GM11168 (cell line): ENCODE data around the gene ZFP36.

Experiments
- in situ Hi-C: fragments of 300-500 bp; cut with MboI; formaldehyde crosslinking; loops from one replicate; pipeline ENCODE4 v1.12.0; 2022; ENCODE audit warnings: low sequenced_read_pairs; ENCODE audit not compliant: unreplicated experiment

The ZFP36 gene

GRCh38 chr19:39382991-39383828 is 23.4 kb upstream of the ZFP36 start:
- in situ Hi-C loops, result no loop called here

DNA sequence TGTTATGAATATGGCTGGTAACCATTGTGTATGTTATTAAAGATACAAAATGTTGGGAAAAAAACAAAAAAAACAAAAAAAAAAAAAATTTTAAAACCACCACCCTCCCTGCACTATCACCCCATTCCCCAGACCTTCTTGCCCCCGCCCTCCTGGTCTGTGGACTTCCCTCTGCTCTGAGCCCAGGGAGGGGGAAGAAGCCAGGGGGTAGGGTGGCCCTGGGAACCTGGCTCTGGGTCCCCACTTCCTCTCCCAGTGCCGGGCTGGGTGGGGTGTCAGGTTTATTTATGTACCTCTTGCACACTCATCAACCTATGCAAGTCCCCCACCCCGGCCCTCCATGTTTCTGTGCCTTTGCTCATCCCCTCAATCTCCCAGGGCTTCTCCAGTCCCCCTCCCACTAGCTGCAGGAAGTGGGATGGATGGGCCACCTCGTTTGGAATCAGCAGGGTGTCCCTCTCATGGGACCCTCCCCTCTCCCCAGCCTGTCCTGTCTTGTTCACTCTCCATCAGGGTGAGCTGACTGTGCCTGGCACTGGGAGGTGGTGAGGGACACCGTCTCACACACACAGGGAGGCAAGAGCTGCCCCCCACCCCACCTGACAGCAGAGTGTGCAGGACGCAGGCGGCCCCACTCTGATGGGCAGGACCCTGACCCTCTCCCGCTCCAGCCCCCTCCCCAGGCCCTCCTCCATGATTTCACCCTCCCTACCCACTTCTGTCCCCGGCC is 21.6 kb upstream of the ZFP36 start:
- in situ Hi-C loops, result no loop called here

DNA sequence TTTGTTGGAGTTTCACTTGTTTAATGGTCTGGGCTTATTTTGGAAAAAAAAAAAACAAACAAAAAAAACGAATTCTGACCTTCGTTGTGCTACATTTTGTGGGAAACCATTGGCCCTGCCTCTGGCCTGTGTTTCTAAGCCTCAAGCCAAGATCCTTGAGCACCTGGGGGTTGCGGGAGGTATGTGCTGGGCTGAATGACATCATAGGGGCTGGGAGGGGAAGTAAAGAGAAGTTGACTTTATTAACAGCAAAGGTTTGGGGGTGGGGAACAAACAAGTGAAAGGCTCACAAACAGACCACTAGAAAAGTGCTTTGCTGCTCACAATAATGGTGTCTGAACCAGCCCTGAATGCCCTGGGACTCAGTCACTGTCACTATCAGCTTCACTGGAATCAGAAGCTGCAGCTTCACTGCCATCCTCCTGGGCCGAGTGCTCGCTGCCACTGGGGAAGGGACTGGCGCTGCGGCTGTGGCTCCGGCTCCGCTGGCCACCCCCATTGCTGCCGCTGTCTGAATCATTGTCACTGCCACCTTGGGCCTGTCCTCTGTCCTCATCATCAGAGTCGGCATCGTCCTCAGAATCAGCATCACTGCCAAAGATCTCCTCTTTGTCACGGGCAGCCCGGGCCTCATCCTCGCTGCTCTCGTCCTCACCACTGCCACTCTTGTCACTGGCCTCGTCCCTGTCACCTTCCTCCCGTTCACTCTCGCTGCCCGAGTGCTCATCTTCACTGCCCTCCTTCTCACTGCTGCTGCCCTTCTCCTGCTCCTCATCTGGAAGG is 20.8 kb upstream of the ZFP36 start:
- in situ Hi-C loops, result no loop called here

DNA sequence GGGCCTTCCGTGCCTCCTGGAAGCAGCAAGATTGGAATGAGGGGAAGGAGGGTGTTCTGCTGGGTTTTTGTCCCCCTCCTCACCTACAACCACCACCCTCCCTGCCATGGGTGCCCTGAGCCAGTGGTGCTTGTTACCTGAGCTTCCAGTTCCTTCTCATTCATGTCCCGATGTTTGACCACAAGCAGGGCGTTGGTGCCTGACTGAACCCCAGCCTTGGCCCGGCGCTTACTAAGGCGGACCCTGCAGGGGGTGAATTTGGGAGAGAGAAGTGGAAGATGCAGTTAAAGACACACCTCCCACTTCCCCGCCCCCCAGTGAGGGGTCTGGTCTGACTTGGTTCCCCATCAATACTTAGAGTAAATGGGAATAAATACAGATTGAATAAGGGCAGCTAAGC is 20.1 kb upstream of the ZFP36 start:
- in situ Hi-C loops, result no loop called here

DNA sequence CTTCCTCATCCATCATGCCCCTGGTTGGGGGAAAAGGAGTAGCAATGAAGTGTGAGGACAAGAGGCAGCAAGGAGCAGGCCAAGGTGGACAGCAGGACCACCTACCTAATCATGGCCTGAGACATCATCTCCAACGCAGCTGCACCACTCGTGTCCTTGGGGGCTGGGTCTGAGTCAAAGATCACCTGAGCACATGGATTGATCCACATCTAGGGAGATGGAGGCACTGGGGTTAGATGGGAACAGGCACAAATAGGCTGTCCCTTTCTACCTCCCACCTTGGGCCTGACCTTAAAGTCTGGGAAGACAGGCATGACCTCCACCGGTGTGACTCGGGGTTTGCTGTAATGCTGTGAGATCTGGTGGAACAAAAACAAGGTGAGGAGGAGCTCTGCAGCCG is 18.0 kb upstream of the ZFP36 start:
- in situ Hi-C loops, result no loop called here

DNA sequence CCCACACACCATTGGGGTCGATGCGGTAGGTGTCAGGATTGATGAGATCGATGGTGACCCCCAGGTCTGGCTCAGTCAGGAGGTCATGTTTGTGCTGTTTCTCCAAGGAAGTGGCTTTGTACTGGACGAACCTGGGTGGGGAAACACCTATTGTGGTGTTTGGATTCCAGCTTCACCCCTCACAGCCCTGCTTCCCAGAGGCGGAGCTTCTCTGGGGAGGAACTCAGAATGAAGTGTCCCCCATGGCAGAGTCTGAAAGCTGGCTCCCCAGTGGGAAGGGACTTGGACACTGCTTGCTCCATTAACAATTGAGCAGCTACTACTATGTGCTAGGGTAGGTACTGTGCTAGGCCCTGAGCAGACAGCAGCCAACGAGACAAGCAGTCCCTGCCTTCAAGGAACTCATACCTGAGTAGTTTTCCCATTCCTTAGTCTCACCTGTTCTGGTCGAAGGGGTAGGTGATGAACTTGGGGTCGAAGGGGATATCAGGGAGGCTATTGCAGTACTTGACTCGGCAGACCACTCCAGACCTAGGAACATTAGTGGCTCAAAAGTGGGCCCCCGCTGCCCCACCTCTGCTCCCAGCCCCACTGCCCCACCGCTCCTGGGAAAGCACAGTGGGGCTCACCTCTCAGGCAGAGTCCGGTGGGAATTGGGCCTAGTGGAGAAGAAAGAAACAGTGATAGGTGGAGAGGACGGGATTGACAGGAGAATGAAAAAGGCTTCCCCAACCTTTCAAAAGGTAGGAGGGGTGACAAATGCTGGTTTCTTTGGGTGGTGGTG is 16.8 kb upstream of the ZFP36 start:
- in situ Hi-C loops, result no loop called here

- in situ Hi-C loops, result no loop called here
Observed at GRCh38 chr19:39390451-39390750, 16.2 kb upstream of the ZFP36 start.

GRCh38 chr19:39390751-39391437 is 15.8 kb upstream of the ZFP36 start, which contains the start of the genes MED29 and PAF1:
Gene MED29, plus strand, starts transcription at chr19:39391378. Its CDS starts 45 bp downstream, at chr19:39391423.
Gene PAF1, minus strand, starts transcription at chr19:39391106. Its CDS starts 242 bp downstream, at chr19:39390864.
- in situ Hi-C loops, result no loop called here

DNA sequence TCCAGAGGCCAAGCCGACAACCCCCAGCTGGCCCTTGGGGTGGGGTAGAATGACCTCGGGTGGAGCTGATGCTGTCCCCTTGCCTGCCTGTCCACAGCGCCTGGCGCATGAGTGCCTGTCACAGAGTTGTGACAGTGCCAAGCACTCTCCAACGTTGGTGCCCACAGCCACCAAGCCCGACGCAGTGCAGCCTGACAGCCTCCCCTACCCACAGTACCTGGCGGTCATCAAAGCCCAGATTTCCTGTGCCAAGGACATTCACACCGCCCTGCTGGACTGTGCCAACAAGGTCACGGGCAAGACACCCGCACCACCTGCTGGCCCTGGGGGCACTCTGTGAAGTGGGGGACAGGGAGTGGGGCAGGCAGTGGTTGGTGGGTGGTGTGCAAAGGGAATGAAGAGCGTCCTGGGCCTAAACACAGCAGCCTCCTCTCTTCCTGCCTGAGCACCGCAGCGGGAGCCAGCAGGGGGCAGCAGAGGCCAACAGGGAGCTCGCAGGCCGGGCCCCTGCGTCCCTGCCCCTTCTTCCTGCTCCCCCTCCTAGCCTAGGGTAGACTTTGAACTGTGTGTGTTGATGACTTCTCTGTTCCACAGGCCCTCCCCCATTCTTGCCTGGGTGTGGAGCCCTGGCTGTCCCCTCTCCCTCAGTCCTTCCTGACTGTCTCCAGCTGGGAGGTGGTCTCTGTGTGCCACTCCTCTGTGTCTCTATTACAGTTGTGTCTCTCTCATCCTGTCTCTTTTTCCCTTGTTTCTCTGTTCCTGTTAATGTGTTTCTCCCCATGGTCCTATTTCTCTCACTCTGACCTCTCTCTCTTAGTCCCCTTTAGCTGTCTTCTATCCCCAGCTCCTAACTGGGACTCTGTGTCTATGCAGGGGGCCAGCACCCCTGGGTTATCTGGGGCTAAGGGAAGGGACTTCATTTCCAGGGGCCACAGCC is 9.0 kb upstream of the ZFP36 start:
- in situ Hi-C loops, result no loop called here

DNA sequence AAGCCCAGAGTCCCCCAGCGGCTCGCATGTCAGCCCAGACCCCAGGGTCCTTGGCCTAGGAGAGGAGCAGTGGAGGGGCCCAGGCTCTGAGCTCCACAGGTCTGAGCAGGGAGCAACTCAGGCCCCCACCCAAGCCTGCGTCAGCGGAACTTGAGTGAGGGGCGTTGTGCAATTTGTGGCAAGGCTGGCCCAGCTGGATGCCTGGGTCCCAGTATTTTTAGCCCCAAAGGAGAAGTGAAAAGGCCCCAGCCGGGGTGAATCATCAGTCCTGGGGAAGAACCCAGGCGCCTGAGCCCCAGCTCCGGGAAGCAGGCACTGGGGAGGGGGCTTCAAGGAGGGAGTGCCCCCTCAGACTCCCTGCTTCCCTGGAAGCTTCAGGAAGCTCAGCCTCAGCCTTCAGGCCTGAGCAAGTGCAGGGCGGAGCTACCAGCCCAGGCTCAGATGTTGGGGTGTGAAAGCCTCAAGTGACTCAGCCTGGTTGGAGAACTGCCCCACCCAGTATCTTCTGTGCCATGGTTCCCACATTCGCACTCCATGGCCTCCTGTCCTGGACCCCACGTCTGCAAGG is 8.3 kb upstream of the ZFP36 start:
- in situ Hi-C loops, result no loop called here

DNA sequence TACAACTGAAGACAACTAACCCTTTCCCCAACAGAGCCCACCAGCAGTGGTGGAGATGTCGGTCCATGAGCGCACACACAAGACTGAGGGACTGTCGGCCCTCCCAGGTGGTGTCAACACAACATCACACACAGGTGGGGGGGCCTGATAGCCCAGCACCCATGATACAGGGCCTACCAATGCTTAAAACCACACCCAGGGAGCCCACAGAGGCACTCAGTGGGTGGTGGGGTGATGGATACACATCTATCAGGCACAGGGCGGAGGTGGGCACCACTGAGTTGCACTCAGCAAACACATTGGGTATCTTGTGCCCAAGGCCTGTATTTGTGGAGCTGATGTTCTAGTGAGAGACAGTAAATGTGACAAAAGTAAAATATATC is 7.0 kb upstream of the ZFP36 start:
- in situ Hi-C loops, result no loop called here

DNA sequence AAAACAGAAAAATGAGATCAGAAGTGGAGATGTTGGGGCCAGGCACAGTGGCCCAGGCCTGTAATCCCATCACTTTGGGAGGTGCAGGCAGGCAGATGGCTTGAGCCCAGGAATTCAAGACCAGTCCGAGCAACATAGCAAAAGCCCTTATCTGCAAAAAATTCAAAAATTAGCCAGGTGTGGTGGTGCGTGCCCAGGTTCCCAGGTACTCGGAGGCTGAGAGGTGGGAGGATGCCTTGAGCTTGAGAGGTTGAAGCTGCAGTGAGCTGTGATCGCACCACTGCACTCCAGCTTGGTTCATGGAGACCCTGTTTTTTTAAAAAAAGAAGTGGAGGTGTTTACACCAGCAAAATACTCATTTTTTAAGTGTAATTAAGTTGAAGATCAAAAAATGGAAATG is 6.6 kb upstream of the ZFP36 start:
- in situ Hi-C loops, result no loop called here

- in situ Hi-C loops, result no loop called here
Observed at GRCh38 chr19:39401070-39401548, 5.5 kb upstream of the ZFP36 start.

DNA sequence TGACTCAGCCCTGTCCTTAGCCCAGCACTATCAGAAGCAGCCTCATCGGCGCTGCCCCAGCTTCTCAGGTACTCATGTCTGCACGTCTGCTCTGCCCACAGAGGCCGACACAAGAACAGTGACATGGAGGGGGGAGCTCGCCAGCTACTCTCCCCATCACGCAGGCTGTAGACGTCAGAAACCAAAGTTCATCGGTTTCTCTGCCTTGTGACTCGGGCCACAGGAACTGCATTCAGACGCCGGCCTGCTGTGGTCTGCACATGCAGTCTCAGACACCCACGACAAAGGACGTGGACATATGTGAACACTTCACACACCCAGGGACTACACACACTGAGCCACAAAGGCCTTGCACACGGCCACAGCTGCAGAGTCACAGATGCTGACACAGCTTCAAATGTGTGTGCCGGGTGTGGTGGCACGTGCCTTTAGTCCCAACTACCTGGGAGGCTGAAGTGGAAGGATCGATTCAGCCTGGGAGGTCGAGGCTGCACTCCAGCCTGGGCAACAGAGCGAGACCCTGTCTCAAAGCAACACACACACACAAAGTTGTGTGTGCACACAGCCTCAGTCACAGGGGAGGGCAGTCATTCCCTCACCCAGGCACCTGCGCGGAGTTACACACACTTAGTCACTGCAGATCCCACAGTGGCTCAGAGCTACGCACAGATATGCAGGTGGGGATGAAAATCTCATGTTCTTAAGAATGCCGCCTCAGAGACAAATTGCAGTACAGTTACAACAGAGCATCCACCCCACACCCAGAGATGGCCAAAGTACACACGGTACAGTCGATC is 4.9 kb upstream of the ZFP36 start:
- in situ Hi-C loops, result no loop called here

GRCh38 chr19:39402346-39403300 is 4.0 kb upstream of the ZFP36 start:
- in situ Hi-C loops, result no loop called here
